ENCODE data around the gene LUC7L3.

DNA sequence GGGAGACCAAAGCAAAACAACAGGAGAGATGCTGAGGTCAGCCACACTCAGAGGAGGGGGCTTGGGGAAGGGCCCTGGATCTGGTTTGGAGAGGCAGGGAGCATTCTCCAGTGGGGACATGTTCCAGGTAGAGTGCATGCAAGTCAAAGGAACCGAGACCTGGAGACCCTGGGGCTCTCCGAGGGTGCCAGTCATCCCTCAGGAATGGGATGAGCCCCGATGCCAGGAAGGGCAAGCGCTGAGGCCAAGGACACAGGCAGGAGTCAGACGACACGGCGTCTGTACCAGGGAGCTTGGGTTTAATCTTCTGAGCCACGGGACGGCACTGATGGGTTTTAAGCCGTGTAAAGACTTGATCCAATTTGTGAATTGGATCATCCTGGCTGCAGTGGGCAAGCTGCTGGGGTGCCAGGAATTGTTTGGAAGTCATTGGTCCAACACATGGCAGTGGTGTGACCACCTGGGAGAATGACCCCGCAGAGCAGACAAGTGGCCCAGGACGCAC is 80.8 kb downstream of the LUC7L3 start:
- TF ChIP-seq EHMT2 (IDR thresholded peaks at IDR 0.05; ENCODE audit: low read depth) (no peak), CTCF (IDR thresholded peaks at IDR 0.05) (no peak), PHF8 (IDR thresholded peaks at IDR 0.05; ENCODE audit: borderline replicate concordance, low read depth) (no peak), E2F6 (IDR thresholded peaks at IDR 0.05; ENCODE audit: borderline replicate concordance, low read depth) (no peak), CHD2 (IDR thresholded peaks at IDR 0.05; ENCODE audit: low read length, partially characterized antibody) (no peak), REST (IDR thresholded peaks at IDR 0.05) (no peak), KDM1A (IDR thresholded peaks at IDR 0.05; ENCODE audit: low read depth) (no peak), MYC (IDR thresholded peaks at IDR 0.05; ENCODE audit: borderline replicate concordance, low read length) (no peak), ZNF302 (CRISPR knock-in tag; IDR thresholded peaks at IDR 0.05) (no peak), BHLHE40 (IDR thresholded peaks at IDR 0.05; ENCODE audit: low read depth, low read length) (no peak), FOXS1 (CRISPR knock-in tag; IDR thresholded peaks at IDR 0.05) (no peak), NR3C1 (IDR thresholded peaks at IDR 0.05) (no peak), POLR2A (IDR thresholded peaks at IDR 0.05; ENCODE audit: low read length) (no peak)
